MM.1S (cell line): Measurements from ENCODE around the gene MSMO1.
"Not testable (repeated sequence)": the region's sequence is repeated elsewhere in the genome, so short reads cannot be mapped to it uniquely, and the experiment has no call there.

Experiments used
- DNase-seq: peaks from one replicate; pipeline ENCODE4 v3.0.0-alpha.2; 2015
- H2AFZ ChIP-seq: fragments of 300-600 bp; sonication (generic); 2 replicates; pipeline ENCODE4 v1.6.0; 2016; ENCODE audit warnings: antibody characterized with exemption, low read length
- H3F3A ChIP-seq: fragments of 300-600 bp; sonication (generic); 2 replicates; pipeline ENCODE4 v1.6.1; 2016; ENCODE audit warnings: mild to moderate bottlenecking, antibody characterized with exemption, low read length, moderate library complexity, mixed read lengths; ENCODE audit not compliant: insufficient read depth
- H3K27ac ChIP-seq: fragments of 300-600 bp; sonication (generic); 2 replicates; pipeline ENCODE4 v1.5.1; 2016; ENCODE audit warnings: mild to moderate bottlenecking, low read length
- H3K27me3 ChIP-seq: fragments of 300-600 bp; sonication (generic); replicated peaks from 2 replicates; pipeline ENCODE4 v1.6.0; 2016; ENCODE audit warnings: low read length; ENCODE audit not compliant: insufficient read depth
- H3K36me3 ChIP-seq: fragments of 300-600 bp; sonication (generic); replicated peaks from 2 replicates; pipeline ENCODE4 v1.6.1; 2016; ENCODE audit warnings: mild to moderate bottlenecking, low read length, mixed read lengths; ENCODE audit not compliant: insufficient read depth
- H3K4me1 ChIP-seq: fragments of 300-600 bp; sonication (generic); 2 replicates; pipeline ENCODE4 v1.6.1; 2016; ENCODE audit warnings: low read length, mixed read lengths
- H3K4me2 ChIP-seq: fragments of 300-600 bp; sonication (generic); 2 replicates; pipeline ENCODE4 v1.6.0; 2016; ENCODE audit warnings: low read depth, low read length
- H3K4me3 ChIP-seq: fragments of 300-600 bp; sonication (generic); 2 replicates; pipeline ENCODE4 v1.5.1; 2016; ENCODE audit warnings: low read length, mixed read lengths
- H3K79me2 ChIP-seq: fragments of 300-600 bp; sonication (generic); 2 replicates; pipeline ENCODE4 v1.6.1; 2016; ENCODE audit warnings: mixed run types, low read length, mixed read lengths
- H3K9ac ChIP-seq: fragments of 300-600 bp; sonication (generic); 2 replicates; pipeline ENCODE4 v1.6.1; 2016; ENCODE audit warnings: low read length, mixed read lengths
- H3K9me2 ChIP-seq: fragments of 300-600 bp; sonication (generic); replicated peaks from 2 replicates; pipeline ENCODE4 v1.6.1; 2016; ENCODE audit warnings: mild to moderate bottlenecking, low read length, mixed read lengths; ENCODE audit not compliant: insufficient read depth
- H3K9me3 ChIP-seq: fragments of 300-600 bp; sonication (generic); replicated peaks from 2 replicates; pipeline ENCODE4 v1.6.1; 2016; ENCODE audit warnings: mild to moderate bottlenecking, low read length, mixed read lengths; ENCODE audit not compliant: insufficient read depth
- H4K20me1 ChIP-seq: fragments of 300-600 bp; sonication (generic); 2 replicates; pipeline ENCODE4 v1.6.1; 2016; ENCODE audit warnings: mild to moderate bottlenecking, low read length, moderate library complexity, mixed read lengths; ENCODE audit not compliant: insufficient read depth
- EZH2 ChIP-seq: fragments of 300-600 bp; sonication (generic); optimal IDR thresholded peaks from 2 replicates; pipeline ENCODE3; 2017; ENCODE audit warnings: low read depth, mild to moderate bottlenecking, antibody characterized with exemption, low read length, mixed read lengths
- EZH2phosphoT487 ChIP-seq: fragments of 300-600 bp; sonication (generic); IDR thresholded peaks from 2 replicates; pipeline ENCODE4 v1.6.1; 2018; ENCODE audit warnings: antibody characterized with exemption, low read length
- TF ChIP-seq, protein P1 (sequence below): fragments of 300-600 bp; sonication (generic); IDR thresholded peaks from 2 replicates; pipeline ENCODE4 v1.5.1; 2016; ENCODE audit warnings: antibody characterized with exemption, low read length, mixed read lengths

MSMO1 gene

DNA sequence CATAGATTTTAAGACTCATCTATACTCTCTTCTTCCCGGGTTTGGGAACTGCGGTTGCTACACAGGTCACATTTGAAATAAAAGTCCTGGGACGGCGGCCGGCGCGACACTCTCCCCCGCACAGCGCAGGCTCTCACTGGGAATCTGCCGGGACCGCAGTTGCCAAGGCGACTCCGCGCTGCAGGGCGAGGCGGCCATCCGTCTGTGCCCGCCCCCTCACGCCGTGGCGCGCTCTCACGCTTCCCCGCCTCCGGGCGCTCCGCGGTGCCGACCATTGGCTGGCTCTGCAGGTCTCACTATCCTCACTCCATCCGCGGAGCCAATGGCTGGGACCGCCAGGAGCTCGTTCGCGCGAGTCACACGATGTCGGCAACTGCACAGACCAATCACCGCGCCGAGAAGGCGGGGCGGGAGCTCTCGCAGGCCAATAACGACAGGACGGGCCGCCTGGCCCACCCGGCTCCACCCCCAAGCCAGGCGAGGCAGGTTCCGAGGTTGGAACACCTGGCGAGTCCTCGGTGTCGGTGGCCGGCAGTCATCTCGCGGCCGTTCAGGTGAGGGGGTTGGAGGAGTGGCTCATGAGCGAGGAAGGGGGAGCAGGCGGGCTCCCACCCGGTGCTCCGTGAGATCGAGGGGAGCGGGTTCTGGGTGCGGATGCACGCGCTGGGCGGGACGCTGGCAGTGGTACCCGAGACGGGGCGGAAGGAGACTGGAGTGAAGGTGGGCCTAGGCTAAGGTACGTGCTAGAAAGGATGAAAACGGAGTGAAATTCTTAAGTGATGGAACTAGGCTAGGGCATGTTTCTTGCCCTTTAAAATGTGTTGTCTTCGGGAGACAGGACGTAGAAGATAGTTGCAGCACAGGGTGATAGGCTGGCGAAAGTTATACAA lies at the start of gene MSMO1:
MSMO1 (plus strand) TSS at position 459 of the 890 bp plus-strand sequence. CDS start 5,702 bp downstream, outside the sequence.
- H3K79me2 ChIP-seq: peaks cover 49% of the 10 kb centered on the region
- TF ChIP-seq, protein P1, sequence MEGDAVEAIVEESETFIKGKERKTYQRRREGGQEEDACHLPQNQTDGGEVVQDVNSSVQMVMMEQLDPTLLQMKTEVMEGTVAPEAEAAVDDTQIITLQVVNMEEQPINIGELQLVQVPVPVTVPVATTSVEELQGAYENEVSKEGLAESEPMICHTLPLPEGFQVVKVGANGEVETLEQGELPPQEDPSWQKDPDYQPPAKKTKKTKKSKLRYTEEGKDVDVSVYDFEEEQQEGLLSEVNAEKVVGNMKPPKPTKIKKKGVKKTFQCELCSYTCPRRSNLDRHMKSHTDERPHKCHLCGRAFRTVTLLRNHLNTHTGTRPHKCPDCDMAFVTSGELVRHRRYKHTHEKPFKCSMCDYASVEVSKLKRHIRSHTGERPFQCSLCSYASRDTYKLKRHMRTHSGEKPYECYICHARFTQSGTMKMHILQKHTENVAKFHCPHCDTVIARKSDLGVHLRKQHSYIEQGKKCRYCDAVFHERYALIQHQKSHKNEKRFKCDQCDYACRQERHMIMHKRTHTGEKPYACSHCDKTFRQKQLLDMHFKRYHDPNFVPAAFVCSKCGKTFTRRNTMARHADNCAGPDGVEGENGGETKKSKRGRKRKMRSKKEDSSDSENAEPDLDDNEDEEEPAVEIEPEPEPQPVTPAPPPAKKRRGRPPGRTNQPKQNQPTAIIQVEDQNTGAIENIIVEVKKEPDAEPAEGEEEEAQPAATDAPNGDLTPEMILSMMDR: no peak
- TF ChIP-seq EZH2 (no peak), EZH2phosphoT487 (no peak)

DNA sequence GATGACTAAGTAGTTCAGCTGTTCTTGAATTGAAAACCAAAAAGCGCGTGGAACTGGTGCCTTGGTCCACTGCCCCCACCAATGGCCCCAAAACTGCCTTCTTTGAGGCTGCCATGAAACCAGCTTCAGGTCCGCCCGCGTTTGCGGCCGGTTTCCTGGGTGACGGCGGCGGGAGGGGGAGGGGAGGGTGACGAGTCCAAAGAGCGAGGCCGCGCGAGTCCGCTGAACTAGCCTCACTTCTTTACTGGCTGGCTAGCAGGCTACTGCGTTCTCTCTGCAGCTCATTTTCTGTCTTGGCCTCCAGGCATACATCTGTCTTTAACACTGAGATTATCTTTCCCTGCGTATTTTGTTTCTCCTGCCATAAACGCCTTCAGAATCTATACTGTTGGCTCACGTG lies 47.9 kb upstream of the MSMO1 start:
- not testable (repeated sequence) for H3K27me3 ChIP-seq, H3K9me3 ChIP-seq, H3K79me2 ChIP-seq, H3K9ac ChIP-seq, H4K20me1 ChIP-seq, DNase-seq, H3F3A ChIP-seq, H3K4me2 ChIP-seq, H3K4me3 ChIP-seq, H3K9me2 ChIP-seq, H3K27ac ChIP-seq, H2AFZ ChIP-seq, H3K4me1 ChIP-seq, H3K36me3 ChIP-seq

More for the DNA sequence above, at the start of gene MSMO1:
- Histone ChIP-seq H3K27ac (peak within 1 kb of the TSS; percentile 57; the same call in 1 of the 2 replicates), H3K4me2 (peak within 1 kb of the TSS; percentile 91), H3K9me3 (no peaks in the 10 kb centered on the region), H3K9ac (peak within 1 kb of the TSS; percentile 61), H3K27me3 (no peaks in the 10 kb centered on the region), H3K36me3 (0 out of 2 replicates have a peak, but pooled peaks cover 3% of the 10 kb centered on the region), H3K4me1 (peaks cover 25% of the 10 kb centered on the region), H3F3A (peaks cover 8% of the 10 kb centered on the region; the same call in 1 of the 2 replicates), H2AFZ (peak within 1 kb of the TSS; percentile 86), H3K4me3 (peak within 1 kb of the TSS; percentile 84), H3K9me2 (no peaks in the 10 kb centered on the region), H4K20me1 (peaks cover 7% of the 10 kb centered on the region; the same call in 1 of the 2 replicates)
- peak; percentile 100 for DNase-seq

DNA sequence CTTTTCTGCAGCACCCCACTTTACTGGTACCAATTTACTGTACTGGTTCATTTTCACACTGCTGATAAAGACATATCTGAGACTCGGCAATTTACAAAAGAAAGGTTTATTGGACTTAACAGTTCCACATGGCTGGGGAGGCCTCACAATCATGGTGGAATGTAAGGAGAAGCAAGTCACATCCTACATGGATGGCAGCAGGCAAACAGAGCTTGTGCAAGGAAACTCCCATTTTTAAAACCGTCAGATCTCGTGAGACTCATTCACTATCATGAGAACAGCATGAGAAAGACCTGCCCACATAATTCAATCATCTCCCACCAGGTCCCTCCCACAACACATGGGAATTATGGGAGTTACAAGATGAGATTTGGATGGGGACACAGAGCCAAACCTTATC lies 42.8 kb upstream of the MSMO1 start:
- H3K79me2 ChIP-seq, H3K4me2 ChIP-seq, DNase-seq, H3K27ac ChIP-seq, H3K9me3 ChIP-seq, H3K9me2 ChIP-seq, H3K4me3 ChIP-seq, H3K9ac ChIP-seq, H3F3A ChIP-seq, H4K20me1 ChIP-seq, H3K36me3 ChIP-seq, H3K4me1 ChIP-seq, H2AFZ ChIP-seq, H3K27me3 ChIP-seq: not testable (repeated sequence)

DNA sequence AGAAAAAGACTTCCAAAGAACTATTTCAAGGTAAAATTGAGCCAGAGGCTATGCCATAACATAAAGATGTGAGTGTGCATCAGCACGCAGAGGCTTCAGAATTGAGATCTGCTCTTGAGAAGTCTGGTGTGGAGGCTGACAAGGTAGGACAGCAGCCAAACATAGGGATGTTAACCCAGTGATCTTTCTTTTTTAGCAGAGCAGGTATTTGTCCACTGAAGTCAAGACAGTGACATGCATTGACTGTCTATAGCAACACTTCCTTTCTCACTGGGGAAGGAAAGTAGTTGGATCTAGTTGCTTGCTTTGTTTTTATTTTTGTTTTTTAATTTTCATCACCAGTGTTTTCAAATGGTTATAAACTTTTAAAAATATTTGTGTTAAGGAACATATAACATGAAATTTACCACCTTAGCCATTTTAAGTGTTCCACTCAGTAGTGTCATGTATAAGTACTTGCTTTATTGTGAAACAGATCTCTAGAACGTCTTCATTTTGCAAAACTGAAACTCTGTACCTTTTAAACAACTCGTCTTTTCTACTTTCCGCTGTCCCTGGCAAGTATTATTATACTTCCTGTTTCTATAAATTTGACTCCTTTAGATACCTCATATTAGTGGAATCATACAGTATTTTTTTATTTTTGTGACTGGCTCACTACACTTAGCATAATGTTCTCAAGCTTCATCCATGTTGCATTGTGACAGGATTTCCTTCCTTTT lies 40.7 kb upstream of the MSMO1 start:
- not testable (repeated sequence) for H3K27ac ChIP-seq, H3K4me2 ChIP-seq, H3K27me3 ChIP-seq, H3K36me3 ChIP-seq, H4K20me1 ChIP-seq, H2AFZ ChIP-seq, H3K79me2 ChIP-seq, H3K9me3 ChIP-seq, H3K4me1 ChIP-seq, H3K9ac ChIP-seq, H3K9me2 ChIP-seq, H3K4me3 ChIP-seq, DNase-seq, H3F3A ChIP-seq
